ELF-1 (cell line): ENCODE measurements around the gene MUC5B.
"Not testable (repeated sequence)": the region's sequence is repeated elsewhere in the genome, so short reads cannot be mapped to it uniquely, and the experiment has no call there.

Experiments
- DNase-seq: peaks from one replicate; pipeline ENCODE4 v3.0.0-alpha.2; 2016; ENCODE audit warnings: low read depth, low spot score

Gene MUC5B

GRCh38 chr11:1189816-1190215 lies 33.0 kb upstream of the MUC5B start:
- not testable (repeated sequence) for DNase-seq

- not testable (repeated sequence) for DNase-seq
These were observed 30.9 kb upstream of the MUC5B start for GRCh38 chr11:1191786-1192470.

GRCh38 chr11:1192741-1193325 lies 30.0 kb upstream of the MUC5B start:
- no peak for DNase-seq

- no peak for DNase-seq
These were observed 29.3 kb upstream of the MUC5B start for GRCh38 chr11:1193326-1194230.

- DNase-seq: no peak
These were observed 28.5 kb upstream of the MUC5B start for GRCh38 chr11:1194231-1194976.

- no peak for DNase-seq
These were observed 27.7 kb upstream of the MUC5B start for GRCh38 chr11:1194977-1195681.

- DNase-seq: no peak
These were observed 27.0 kb upstream of the MUC5B start for GRCh38 chr11:1195682-1196515.

GRCh38 chr11:1196516-1197391 lies 26.1 kb upstream of the MUC5B start:
- DNase-seq: no peak

GRCh38 chr11:1197431-1197885 lies 25.4 kb upstream of the MUC5B start:
- no peak for DNase-seq

GRCh38 chr11:1197886-1198560 lies 24.8 kb upstream of the MUC5B start:
- DNase-seq: no peak

GRCh38 chr11:1198561-1199240 lies 24.2 kb upstream of the MUC5B start:
- no peak for DNase-seq

GRCh38 chr11:1199241-1199750 lies 23.6 kb upstream of the MUC5B start:
- DNase-seq: no peak

GRCh38 chr11:1199751-1200610 lies 22.9 kb upstream of the MUC5B start:
- no peak for DNase-seq

- DNase-seq: no peak
These were observed 22.2 kb upstream of the MUC5B start for GRCh38 chr11:1200611-1201191.

GRCh38 chr11:1201395-1202153 lies 21.3 kb upstream of the MUC5B start:
- DNase-seq: no peak
